Stomach (tissue), 4 donors: ENCODE results near the gene TOP2A.

Experiments used
- EP300 ChIP-seq: sonication (generic); formaldehyde crosslinking; IDR thresholded peaks from one replicate; pipeline ENCODE4 v1.6.1; 2017; ENCODE audit warnings: antibody characterized with exemption
- POLR2A ChIP-seq, 4 donors: fragments of 450-650 bp; IDR thresholded peaks; one replicate each; pipeline ENCODE4 v1.6.1; 2016; ENCODE audit warnings: antibody characterized with exemption in 4 of 4, control low read depth in 2 of 4, mild to moderate bottlenecking in 1 of 4, moderate library complexity in 1 of 4
- TF ChIP-seq, protein P1 (sequence below), 7 experiments: fragments of 450-650 bp in 4 of 7; fragments of 200-600 bp in 3 of 7; sonication (generic) in 3 of 7; IDR thresholded peaks; one replicate each; pipeline ENCODE4 v1.5.1; 2016 to 2019; ENCODE audit warnings: antibody characterized with exemption in 7 of 7, control low read depth in 2 of 7, mild to moderate bottlenecking in 1 of 7

DNA sequence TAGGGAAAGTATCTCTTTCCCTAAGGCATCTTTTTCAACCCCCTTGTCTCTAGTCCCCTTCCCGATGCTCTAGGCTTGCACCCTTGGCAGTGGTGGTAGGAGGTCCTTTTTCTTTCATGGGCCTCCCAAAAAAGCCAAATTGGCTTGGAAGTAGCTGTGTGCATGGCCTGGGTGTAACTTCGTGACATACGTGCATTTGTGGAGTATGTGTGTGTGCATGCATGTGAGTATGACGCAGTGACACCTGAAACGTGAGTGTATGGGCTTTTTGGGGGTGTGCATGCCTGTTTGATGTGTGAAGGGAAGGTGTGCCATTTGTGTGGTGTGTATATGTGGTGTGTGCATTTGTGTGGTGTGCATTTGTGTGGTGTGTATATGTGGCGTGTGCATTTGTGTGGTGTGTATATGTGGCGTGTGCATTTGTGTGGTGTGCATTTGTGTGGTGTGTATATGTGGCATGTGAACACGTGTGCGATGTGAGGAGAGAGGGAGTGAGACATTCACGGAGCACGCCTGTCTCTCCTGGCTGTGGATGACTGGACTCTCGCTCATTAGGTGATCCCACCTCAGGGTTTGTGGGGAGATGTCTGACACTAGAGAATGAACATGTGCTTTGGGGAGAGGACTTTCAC is 41.3 kb upstream of the TOP2A start:
- TF ChIP-seq, protein P1, sequence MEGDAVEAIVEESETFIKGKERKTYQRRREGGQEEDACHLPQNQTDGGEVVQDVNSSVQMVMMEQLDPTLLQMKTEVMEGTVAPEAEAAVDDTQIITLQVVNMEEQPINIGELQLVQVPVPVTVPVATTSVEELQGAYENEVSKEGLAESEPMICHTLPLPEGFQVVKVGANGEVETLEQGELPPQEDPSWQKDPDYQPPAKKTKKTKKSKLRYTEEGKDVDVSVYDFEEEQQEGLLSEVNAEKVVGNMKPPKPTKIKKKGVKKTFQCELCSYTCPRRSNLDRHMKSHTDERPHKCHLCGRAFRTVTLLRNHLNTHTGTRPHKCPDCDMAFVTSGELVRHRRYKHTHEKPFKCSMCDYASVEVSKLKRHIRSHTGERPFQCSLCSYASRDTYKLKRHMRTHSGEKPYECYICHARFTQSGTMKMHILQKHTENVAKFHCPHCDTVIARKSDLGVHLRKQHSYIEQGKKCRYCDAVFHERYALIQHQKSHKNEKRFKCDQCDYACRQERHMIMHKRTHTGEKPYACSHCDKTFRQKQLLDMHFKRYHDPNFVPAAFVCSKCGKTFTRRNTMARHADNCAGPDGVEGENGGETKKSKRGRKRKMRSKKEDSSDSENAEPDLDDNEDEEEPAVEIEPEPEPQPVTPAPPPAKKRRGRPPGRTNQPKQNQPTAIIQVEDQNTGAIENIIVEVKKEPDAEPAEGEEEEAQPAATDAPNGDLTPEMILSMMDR (IDR thresholded peaks at IDR 0.05) = no peak
- no peak for TF ChIP-seq POLR2A (IDR thresholded peaks at IDR 0.05)
- TF ChIP-seq EP300 = no peak
